K562 (cell line): ENCODE results near the gene MEDAG. TPM values are rescaled to one million over a fixed set of nuclear protein-coding genes. Genes with fewer than 3 reads are reported as not detected.

Experiments
- ATAC-seq: fragments of 200-7000 bp; cut with Tn5 transposase; 3 replicates; pipeline ENCODE4 v1.9.1; 2020; ENCODE audit warnings: moderate library complexity
- BruUV-seq: library from RNA; stranded (reverse); fragments of 400-500 nt; replicated peaks from 2 replicates; lab custom pipeline; 2021; lab: Mats Ljungman, UMichigan
- CTCF ChIA-PET: fragments of 300-600 bp; formaldehyde crosslinking; extraction: SDS; loops from one replicate; lab custom pipeline; 2021; ENCODE audit warnings: low intra/inter-chr PET ratio; lab: Yijun Ruan, JAX
- POLR2A ChIA-PET: fragments of 300-600, 350-650 bp; sonication (Branson Sonifier 250); formaldehyde crosslinking; extraction: SDS; loops from one replicate; lab custom pipeline; 2021; ENCODE audit warnings: antibody characterized with exemption, inconsistent platforms; lab: Yijun Ruan, JAX
- DNase-seq, 4 experiments: peaks; one replicate each; pipeline versions ENCODE4 v3.0.0 to v3.0.0-alpha.2; 2011 to 2018; ENCODE audit warnings: low spot score in 3 of 4, mixed read lengths in 3 of 4; ENCODE audit errors: extremely low read depth in 1 of 4
- FAIRE-seq: peaks from 2 replicates; lab custom pipeline; 2011; peaks lifted over from hg19 to GRCh38; lab: Jason Lieb, UNC
- H2AFZ ChIP-seq: 2 replicates; pipeline ENCODE4 v1.6.0; 2011; ENCODE audit warnings: low read depth, low read length, control low read depth, inconsistent platforms
- H3K27ac ChIP-seq: fragments of 200-600 bp; 3 replicates; pipeline ENCODE4 v1.8.0; 2011; ENCODE audit warnings: low read depth, mild to moderate bottlenecking, control low read depth, inconsistent platforms, low read length, moderate library complexity, mixed read lengths; ENCODE audit errors: extremely low read depth
- H3K27me3 ChIP-seq, 2 experiments: fragments of 300-600 bp in 1 of 2; 2 replicates in 1 of 2; 3 replicates in 1 of 2; pipeline versions ENCODE4 v1.6.0 to v1.8.0; 2011; ENCODE audit warnings: inconsistent platforms in 2 of 2, low read length in 2 of 2, mild to moderate bottlenecking in 1 of 2, mixed read lengths in 1 of 2, moderate library complexity in 1 of 2; ENCODE audit not compliant: control insufficient read depth in 2 of 2, insufficient read depth in 2 of 2
- H3K36me3 ChIP-seq: fragments of 300-600 bp; 3 replicates; pipeline ENCODE4 v1.8.0; 2011; ENCODE audit warnings: mild to moderate bottlenecking, low read length, inconsistent platforms; ENCODE audit not compliant: control insufficient read depth, insufficient read depth
- H3K4me1 ChIP-seq, 2 experiments: fragments of 200-600 bp in 1 of 2; replicated peaks in 1 of 2; 2 replicates in 1 of 2; 3 replicates in 1 of 2; pipeline versions ENCODE4 v1.5.1 to v1.8.0; 2011; ENCODE audit warnings: inconsistent platforms in 2 of 2, low read length in 2 of 2, mild to moderate bottlenecking in 1 of 2, mixed read lengths in 1 of 2, moderate library complexity in 1 of 2; ENCODE audit not compliant: control insufficient read depth in 2 of 2, insufficient read depth in 2 of 2
- H3K4me2 ChIP-seq: 2 replicates; pipeline ENCODE4 v1.6.1; 2011; ENCODE audit warnings: low read length, control low read depth, inconsistent platforms, mixed read lengths; ENCODE audit not compliant: insufficient read depth
- H3K4me3 ChIP-seq: fragments of 200-600 bp; sonication (generic), shearing (Covaris generic); 2 replicates; pipeline ENCODE4 v1.5.1; 2016; ENCODE audit warnings: control low read depth, inconsistent platforms
- H3K79me2 ChIP-seq: fragments of 200-600 bp; 3 replicates; pipeline ENCODE4 v1.8.0; 2011; ENCODE audit warnings: low read length, inconsistent platforms; ENCODE audit not compliant: control insufficient read depth, insufficient read depth
- H3K9ac ChIP-seq, 2 experiments: 2 replicates each; pipeline versions ENCODE4 v1.6.0 to v1.6.1; 2011; ENCODE audit warnings: low read depth in 2 of 2, low read length in 2 of 2, control low read depth in 1 of 2, inconsistent platforms in 1 of 2, mild to moderate bottlenecking in 1 of 2, mixed read lengths in 1 of 2; ENCODE audit not compliant: insufficient read depth in 1 of 2
- H3K9me1 ChIP-seq: one replicate; pipeline ENCODE4 v1.6.0; 2011; ENCODE audit warnings: inconsistent platforms, mild to moderate bottlenecking, low read length, moderate library complexity; ENCODE audit not compliant: control insufficient read depth, insufficient read depth
- H3K9me3 ChIP-seq: replicated peaks from 2 replicates; pipeline ENCODE4 v1.5.1; 2011; ENCODE audit warnings: low read depth, low read length, inconsistent platforms; ENCODE audit not compliant: control insufficient read depth, insufficient read depth
- H4K20me1 ChIP-seq: replicated peaks from 2 replicates; pipeline ENCODE4 v1.6.1; 2011; ENCODE audit warnings: low read length, inconsistent platforms, mixed read lengths; ENCODE audit not compliant: control insufficient read depth, insufficient read depth
- ARID3A ChIP-seq: IDR thresholded peaks from 2 replicates; pipeline ENCODE4 v1.6.1; 2012; ENCODE audit warnings: low read depth, low read length, improper control_type of control experiment, borderline replicate concordance
- ATF7 ChIP-seq: fragments of 450-650 bp; IDR thresholded peaks from 2 replicates; pipeline ENCODE4 v1.7.1; 2014; ENCODE audit warnings: mild to moderate bottlenecking, moderate library complexity
- CHD4 ChIP-seq: fragments of 200-600 bp; sonication (generic); IDR thresholded peaks from 3 replicates; pipeline ENCODE4 v1.6.1; 2012; ENCODE audit warnings: low read depth, mild to moderate bottlenecking, mixed read lengths, low read length, inconsistent platforms; ENCODE audit not compliant: insufficient read depth, insufficient replicate concordance, poor library complexity, severe bottlenecking
- COPS2 ChIP-seq: fragments of 450-650 bp; conservative IDR thresholded peaks from 2 replicates; pipeline ENCODE4 v1.6.1; 2016; ENCODE audit warnings: mild to moderate bottlenecking, moderate library complexity
- GTF2E2 ChIP-seq: fragments of 200-800 bp; sonication (Bioruptor generic); IDR thresholded peaks from 2 replicates; pipeline ENCODE4 v1.6.1; 2016; ENCODE audit warnings: missing genetic modification characterization, missing compliant biosample characterization
- MAFK ChIP-seq: IDR thresholded peaks from 2 replicates; pipeline ENCODE4 v1.6.1; 2011; ENCODE audit warnings: low read length, improper control_type of control experiment
- NR2F6 ChIP-seq: fragments of 450-650 bp; formaldehyde crosslinking; IDR thresholded peaks from 2 replicates; pipeline ENCODE4 v1.4.0; 2020; ENCODE audit warnings: mild to moderate bottlenecking
- PBX2 ChIP-seq, 2 experiments: IDR thresholded peaks in 1 of 2; conservative IDR thresholded peaks in 1 of 2; 2 replicates each; pipeline ENCODE4 v1.6.1; 2016; ENCODE audit warnings: low read depth in 2 of 2, mild to moderate bottlenecking in 1 of 2, missing compliant biosample characterization in 1 of 2, missing genetic modification characterization in 1 of 2, moderate library complexity in 1 of 2
- RBM14 ChIP-seq: fragments of 200-400 bp; formaldehyde crosslinking; IDR thresholded peaks from 2 replicates; pipeline ENCODE4 v1.6.1; 2018; ENCODE audit warnings: low read depth, mild to moderate bottlenecking, low read length, moderate library complexity, borderline replicate concordance; ENCODE audit not compliant: insufficient read depth
- SNAPC5 ChIP-seq: fragments of 250-450 bp; sonication (Bioruptor Pico); IDR thresholded peaks from 2 replicates; pipeline ENCODE4 v1.8.0; 2021; ENCODE audit warnings: moderate library complexity, mild to moderate bottlenecking, inconsistent platforms
- TAF9B ChIP-seq: fragments of 450-650 bp; IDR thresholded peaks from 2 replicates; pipeline ENCODE4 v1.6.1; 2018; ENCODE audit warnings: mild to moderate bottlenecking; ENCODE audit not compliant: partially characterized antibody
- ZBTB12 ChIP-seq: fragments of 250-450 bp; sonication (Bioruptor Pico); IDR thresholded peaks from 2 replicates; pipeline ENCODE4 v1.4.0; 2020
- ZNF224 ChIP-seq: sonication (generic); formaldehyde crosslinking; IDR thresholded peaks from 2 replicates; pipeline ENCODE4 v1.8.0; 2022; ENCODE audit warnings: mild to moderate bottlenecking, missing genetic modification reagents
- ZNF23 ChIP-seq: fragments of 250-450 bp; sonication (Bioruptor Pico); IDR thresholded peaks from 2 replicates; pipeline ENCODE4 v1.4.0; 2020; ENCODE audit warnings: mild to moderate bottlenecking
- ZNF57 ChIP-seq: fragments of 450-650 bp; formaldehyde crosslinking; IDR thresholded peaks from 2 replicates; pipeline ENCODE4 v1.4.0; 2020; ENCODE audit warnings: mild to moderate bottlenecking, moderate library complexity
- ZNF644 ChIP-seq: fragments of 200-800 bp; sonication (Bioruptor generic); IDR thresholded peaks from 2 replicates; pipeline ENCODE4 v1.6.1; 2016; ENCODE audit warnings: low read depth, missing genetic modification characterization, missing compliant biosample characterization
- WGBS: fragments of 100-300 bp; shearing (Covaris generic); methylation state at CpG from one replicate; pipeline ENCODE4 v1.1.6; 2016; ENCODE audit warnings: low coverage, mixed read lengths; ENCODE audit not compliant: insufficient coverage; ENCODE audit errors: missing lambda C conversion rate; 5-methylcytosine and 5-hydroxymethylcytosine counted together
- in situ Hi-C: fragments of 300-500 bp; cut with MboI; formaldehyde crosslinking; loops from 4 replicates; pipeline ENCODE4 v1.15.0; 2018; ENCODE audit warnings: inconsistent platforms, mixed read lengths
- intact Hi-C: fragments of 100-400 bp; cut with micrococcal nuclease; formaldehyde crosslinking; loops from 2 replicates; pipeline ENCODE4 v1.14.2; 2022
- polyA plus RNA-seq, 8 experiments: library from polyadenylated mRNA; depleted of rRNA in 4 of 8; stranded (reverse) in 5 of 8; unstranded in 3 of 8; fragments of >200 nt; fragmentation: Nextera tagmentation in 2 of 8; fragmentation: Illumina TruSeq in 1 of 8; extraction: Ambion mirVana in 2 of 8; extraction: Trizol in 1 of 8; gene quantifications; 2 replicates each; pipeline versions ENCODE4 v1.2.1 to v1.2.3, GENCODE V29; 2011 to 2014; ENCODE audit warnings: inconsistent platforms in 1 of 8, missing spikeins in 1 of 8
- total RNA-seq, 7 experiments: library from RNA; depleted of rRNA in 6 of 7; stranded (reverse); fragments of >200 nt in 6 of 7; fragmentation: Illumina TruSeq in 2 of 7; extraction: Trizol in 2 of 7; gene quantifications; 2 replicates each; pipeline versions ENCODE4 v1.2.1 to v1.2.3, GENCODE V29; 2011 to 2021; ENCODE audit warnings: low replicate concordance in 1 of 7

MEDAG gene
- total and polyA plus RNA-seq, 9 of the 15 experiments (the other 6 are each of a cell fraction or from before 2014, with no cell fraction given): not detected

- Histone ChIP-seq H3K27me3 (no peaks in the 10 kb centered on the region; a peak in 1 of 5 replicates), H3K9me1 (no peaks in the 10 kb centered on the region), H3K4me1 (no peaks in the 10 kb centered on the region), H3K4me3 (no peak overlapping the region), H4K20me1 (no peaks in the 10 kb centered on the region; the same call in 1 of the 2 replicates), H3K9ac (no peak overlapping the region), H3K9me3 (no peaks in the 10 kb centered on the region), H2AFZ (no peak overlapping the region), H3K27ac (no peak overlapping the region), H3K36me3 (no peaks in the 10 kb centered on the region), H3K79me2 (no peaks in the 10 kb centered on the region), H3K4me2 (no peak overlapping the region)
- intact Hi-C loops (no loop called here), in situ Hi-C loops (no loop called here)
- POLR2A ChIA-PET: interaction anchor here (0.7 kb wide), 1 partner anchor 877 kb away, joined by 3 read pairs; no protein-coding TSS in a partner anchor
- BruUV-seq: no TSS peak
- CTCF ChIA-PET: no interaction called here
- 0% methylated on average over 2 of the region's 2 CpGs for WGBS
- DNase-seq (no peak), ATAC-seq (no peak), FAIRE-seq (no peak)
- no peak for TF ChIP-seq PBX2 (CRISPR knock-in tag; IDR thresholded peaks at IDR 0.05; ENCODE audit: low read depth)
- no peak for TF ChIP-seq PBX2 (tag; conservative IDR thresholded peaks at IDR 0.05; ENCODE audit: low read depth)
- TF ChIP-seq ARID3A: no peak
- no peak for TF ChIP-seq SNAPC5 (CRISPR knock-in tag)
- TF ChIP-seq MAFK: no peak
- no peak for TF ChIP-seq NR2F6 (CRISPR knock-in tag)
- no peak for TF ChIP-seq COPS2
- no peak for TF ChIP-seq ZNF644 (tag)
- no peak for TF ChIP-seq CHD4
- TF ChIP-seq ZNF57 (CRISPR knock-in tag): no peak
- TF ChIP-seq ZBTB12: no peak
- TF ChIP-seq ATF7: no peak
- no peak for TF ChIP-seq GTF2E2
- TF ChIP-seq ZNF224 (CRISPR knock-in tag): no peak
- no peak for TF ChIP-seq TAF9B
- no peak for TF ChIP-seq RBM14
- TF ChIP-seq ZNF23: no peak
These were observed 25.8 kb upstream of the MEDAG start for GRCh38 chr13:30880151-30880855.
